Omental fat pad (tissue), 4 donors: ENCODE data around the gene ESD. TPM values are rescaled to one million over a fixed set of nuclear protein-coding genes. Genes with fewer than 3 reads are reported as not detected.

Experiments
- ATAC-seq: fragments of 150-250 bp; one replicate; pipeline ENCODE4 v1.9.1; 2016; ENCODE audit warnings: mild to moderate bottlenecking, moderate library complexity; ENCODE audit not compliant: low FRiP score
- DNase-seq: peaks from one replicate; pipeline ENCODE4 v3.0.0-alpha.2; 2019; ENCODE audit warnings: low spot score
- CTCF ChIP-seq, 3 donors: fragments of 450-650 bp; IDR thresholded peaks; one replicate each; pipeline ENCODE4 v1.5.1; 2016 to 2017; ENCODE audit warnings: antibody characterized with exemption in 3 of 3, mild to moderate bottlenecking in 3 of 3, moderate library complexity in 2 of 3
- total RNA-seq, 4 donors: library from RNA; depleted of rRNA; stranded (reverse); fragments of >200 nt; gene quantifications; one replicate each; pipeline ENCODE4 v1.1.0, GENCODE V29; 2016

ESD gene
- 100 to 1,000 TPM in 3 of 4 donors, 10 to 100 TPM in 1; 62.6 to 120 (median 102) TPM for total RNA-seq

GRCh38 chr13:46796515-46797474, at the start of gene ESD:
TSS of gene ESD (minus strand) at chr13:46797161. CDS start at chr13:46791413, 5,748 bp downstream.
- DNase-seq (peak; percentile 86), ATAC-seq (peak; percentile 98)
- TF ChIP-seq CTCF (IDR thresholded peaks at IDR 0.05), result no peak

DNA sequence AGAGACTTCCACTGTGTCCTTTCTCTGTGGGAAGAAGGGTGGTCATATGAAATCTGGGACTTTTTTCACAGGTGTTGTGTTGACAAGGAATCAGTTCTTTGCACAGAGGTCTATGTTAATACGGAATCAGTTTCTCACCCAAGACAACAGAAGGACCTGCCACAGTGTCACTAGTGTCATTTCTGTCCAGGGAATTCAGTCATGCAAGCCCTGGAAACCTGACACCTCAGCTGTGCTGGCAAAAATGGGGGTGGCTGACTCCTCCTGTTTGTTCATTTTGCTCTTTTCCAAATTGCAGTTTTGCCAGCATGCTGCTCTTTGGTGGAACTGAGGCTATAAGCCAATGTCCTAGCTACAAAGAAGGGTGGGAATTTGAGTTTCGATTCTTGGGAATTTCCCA, 49.8 kb upstream of the ESD start:
- no peak for TF ChIP-seq CTCF (IDR thresholded peaks at IDR 0.05)
- no peak for ATAC-seq
- DNase-seq, result no peak

DNA sequence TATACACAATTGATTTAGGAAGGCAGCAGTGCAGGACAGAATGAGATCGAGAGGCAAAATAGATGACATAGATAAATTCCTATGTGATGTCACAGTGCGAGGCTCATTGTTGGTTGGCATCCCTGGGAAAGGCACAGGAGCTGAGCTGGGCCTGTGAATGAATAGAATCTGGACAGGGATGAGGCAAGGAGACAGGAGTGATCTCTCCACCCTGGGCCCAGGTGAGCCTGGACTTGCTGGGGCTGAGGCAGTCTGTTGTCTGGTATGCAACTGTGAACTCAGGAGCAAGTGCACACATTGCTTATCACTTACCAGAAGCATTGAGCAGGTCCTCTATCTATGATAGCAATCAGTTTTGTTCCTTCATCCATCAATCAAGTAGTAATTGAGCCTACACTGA, 48.2 kb upstream of the ESD start:
- ATAC-seq, result no peak
- TF ChIP-seq CTCF (IDR thresholded peaks at IDR 0.05), result no peak
- no peak for DNase-seq

DNA sequence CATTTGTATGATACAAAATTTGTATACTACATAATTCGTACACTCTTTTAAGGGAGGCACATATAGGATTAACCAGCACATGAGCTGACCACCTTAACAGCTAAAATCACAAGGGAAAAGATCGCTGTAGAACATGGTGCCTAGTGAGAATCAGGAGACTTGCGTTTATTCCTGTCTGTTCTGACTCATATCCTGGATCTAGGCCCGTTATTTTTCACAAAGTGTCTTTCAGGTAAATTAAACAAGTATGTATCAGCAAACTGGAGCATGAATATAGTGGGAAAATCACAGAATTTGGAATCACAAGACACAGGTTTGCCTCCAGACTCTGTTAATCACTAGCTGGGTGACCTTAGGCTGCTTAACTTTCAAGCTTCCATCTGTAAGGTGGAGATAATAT, 47.5 kb upstream of the ESD start:
- ATAC-seq (no peak), DNase-seq (no peak)
- no peak for TF ChIP-seq CTCF (IDR thresholded peaks at IDR 0.05)

GRCh38 chr13:46839399-46839798, 42.4 kb upstream of the ESD start:
- ATAC-seq (no peak), DNase-seq (no peak)
- no peak for TF ChIP-seq CTCF (IDR thresholded peaks at IDR 0.05)

- no peak for DNase-seq
- no peak for ATAC-seq
- no peak for TF ChIP-seq CTCF (IDR thresholded peaks at IDR 0.05)
Measured at GRCh38 chr13:46834657-46835056, 37.7 kb upstream of the ESD start.
